NT2/D1 (cell line): ENCODE results near the gene GRID2.
"Not testable (repeated sequence)": the region's sequence is repeated elsewhere in the genome, so short reads cannot be mapped to it uniquely, and the experiment has no call there.

ENCODE experiments used
- DNase-seq: peaks from one replicate; pipeline ENCODE4 v3.0.0-alpha.2; 2011; ENCODE audit warnings: low read depth, low spot score
- H3K27me3 ChIP-seq: 2 replicates; pipeline ENCODE4 v1.6.0; 2011; ENCODE audit warnings: mild to moderate bottlenecking; ENCODE audit not compliant: insufficient read length, insufficient read depth
- H3K36me3 ChIP-seq: 2 replicates; pipeline ENCODE4 v1.6.1; 2011; ENCODE audit warnings: mild to moderate bottlenecking, low read length, mixed read lengths; ENCODE audit not compliant: insufficient read depth, insufficient read length
- H3K4me1 ChIP-seq: 2 replicates; pipeline ENCODE4 v1.5.1; 2011; ENCODE audit not compliant: insufficient read depth, insufficient read length
- H3K4me3 ChIP-seq: 2 replicates; pipeline ENCODE4 v1.5.1; 2011; ENCODE audit warnings: low read depth; ENCODE audit not compliant: insufficient read length
- H3K9ac ChIP-seq: 2 replicates; pipeline ENCODE4 v1.6.0; 2011; ENCODE audit warnings: low read depth; ENCODE audit not compliant: insufficient read length
- H3K9me3 ChIP-seq: 2 replicates; pipeline ENCODE4 v1.5.1; 2011; ENCODE audit warnings: mild to moderate bottlenecking, low read length; ENCODE audit not compliant: insufficient read depth
- SUZ12 ChIP-seq: IDR thresholded peaks from 2 replicates; pipeline ENCODE4 v1.6.1; 2011; ENCODE audit not compliant: insufficient read length, insufficient read depth; ENCODE audit errors: extremely low read depth
- YY1 ChIP-seq: IDR thresholded peaks from 2 replicates; pipeline ENCODE4 v1.6.1; 2011; ENCODE audit not compliant: insufficient read length, insufficient read depth
- ZNF274 ChIP-seq: IDR thresholded peaks from 2 replicates; pipeline ENCODE4 v1.6.1; 2011; ENCODE audit warnings: mild to moderate bottlenecking, low read depth, low read length

GRID2 gene

DNA sequence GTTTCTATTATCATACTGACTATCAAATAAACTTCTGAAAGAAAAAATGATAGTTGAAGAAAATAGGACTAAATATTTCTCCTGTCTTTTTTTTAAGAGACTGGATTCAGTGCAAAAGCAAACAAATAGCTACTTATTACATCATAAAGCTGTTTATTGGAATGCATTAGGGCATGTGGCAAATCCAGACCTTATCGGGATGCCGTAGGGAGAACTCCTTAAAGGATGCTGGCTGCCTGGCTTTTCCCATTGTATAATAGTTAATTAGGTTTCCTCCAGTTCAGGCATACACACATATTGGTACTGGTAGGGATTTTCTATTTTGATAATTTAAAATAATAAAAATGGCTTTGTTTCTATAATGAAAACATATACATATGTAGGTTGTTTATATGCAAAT is 985.5 kb downstream of the GRID2 start:
- TF ChIP-seq ZNF274 (no peak), YY1 (no peak), SUZ12 (no peak)
- H3K9me3 ChIP-seq, result no peaks in the 10 kb centered on the region
- no peak overlapping the region for H3K9ac ChIP-seq
- H3K36me3 ChIP-seq, result no peaks in the 10 kb centered on the region
- DNase-seq, result no peak
- no peaks in the 10 kb centered on the region for H3K4me1 ChIP-seq
- H3K4me3 ChIP-seq, result no peak overlapping the region
- no peaks in the 10 kb centered on the region for H3K27me3 ChIP-seq

DNA sequence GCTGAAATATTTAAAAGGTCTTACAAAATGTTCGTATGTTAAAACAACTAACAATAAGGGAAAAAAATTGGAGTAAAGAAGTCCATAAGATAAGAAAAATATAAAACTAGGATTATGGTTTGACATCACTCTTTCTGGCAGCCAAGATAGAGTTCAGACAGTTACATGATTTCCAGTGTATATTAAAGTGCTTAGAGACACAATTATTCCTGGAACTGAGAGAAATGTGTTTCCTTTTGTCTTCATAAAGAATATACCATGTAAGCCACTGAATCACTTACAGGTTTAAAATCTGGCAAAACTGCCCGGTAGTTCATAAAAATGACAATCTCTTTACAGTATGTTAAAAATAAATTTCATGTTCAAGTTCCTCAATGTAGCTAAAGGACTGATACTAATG is 986.1 kb downstream of the GRID2 start:
- no peak overlapping the region for H3K9ac ChIP-seq
- DNase-seq, result no peak
- H3K4me3 ChIP-seq, result no peak overlapping the region
- no peak for TF ChIP-seq ZNF274
- TF ChIP-seq SUZ12, result no peak
- TF ChIP-seq YY1, result no peak
- no peaks in the 10 kb centered on the region for H3K4me1 ChIP-seq
- no peaks in the 10 kb centered on the region for H3K9me3 ChIP-seq
- H3K36me3 ChIP-seq, result no peaks in the 10 kb centered on the region
- H3K27me3 ChIP-seq, result no peaks in the 10 kb centered on the region

- Histone ChIP-seq H3K4me3 (no peak overlapping the region), H3K36me3 (no peaks in the 10 kb centered on the region), H3K27me3 (no peaks in the 10 kb centered on the region), H3K4me1 (no peaks in the 10 kb centered on the region), H3K9ac (no peak overlapping the region), H3K9me3 (no peaks in the 10 kb centered on the region)
- no peak for TF ChIP-seq YY1
- TF ChIP-seq SUZ12, result no peak
- no peak for TF ChIP-seq ZNF274
- no peak for DNase-seq
Measured at GRCh38 chr4:93299118-93299517, 995.4 kb downstream of the GRID2 start.

DNA sequence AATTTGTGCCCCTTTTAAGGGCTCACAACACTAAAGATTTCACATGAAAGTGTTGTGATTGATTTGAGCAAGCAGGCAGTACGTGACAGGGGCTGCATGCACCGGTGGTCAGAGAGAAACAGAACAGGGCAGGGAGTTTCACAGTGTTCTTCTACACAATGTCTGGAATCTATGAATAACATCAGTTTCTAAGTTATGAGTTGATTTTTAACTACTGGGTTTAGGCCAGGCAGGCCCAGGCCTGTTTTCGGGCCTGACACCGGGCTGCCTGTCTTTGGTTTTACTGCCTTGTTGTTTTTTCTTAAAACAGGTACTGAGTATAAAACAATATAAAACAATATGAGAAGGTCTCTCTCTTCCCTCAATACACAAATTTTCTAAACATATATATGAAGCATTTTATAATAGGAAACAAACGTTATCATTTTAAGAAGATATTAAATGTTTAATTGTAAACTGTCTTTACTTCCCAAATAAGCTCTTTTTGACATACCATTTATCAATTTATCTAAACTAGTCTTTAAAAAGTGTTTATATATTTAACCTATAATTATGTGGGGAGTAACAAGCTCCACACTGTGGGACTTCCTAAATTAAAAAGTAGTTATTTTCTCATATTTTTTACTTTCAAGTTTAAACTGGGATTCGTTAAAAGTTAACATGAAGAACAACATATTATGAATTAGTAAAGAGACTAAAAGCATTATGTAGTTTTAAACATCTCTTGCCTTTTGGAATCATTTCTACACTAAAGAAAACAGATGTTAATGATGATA is 997.2 kb downstream of the GRID2 start:
- not testable (repeated sequence) for H3K4me1 ChIP-seq, H3K4me3 ChIP-seq, DNase-seq, H3K9me3 ChIP-seq, H3K27me3 ChIP-seq, H3K9ac ChIP-seq, H3K36me3 ChIP-seq

- TF ChIP-seq YY1, result no peak
- TF ChIP-seq SUZ12, result no peak
- no peak for TF ChIP-seq ZNF274
Measured at GRCh38 chr4:93302310-93302709, 998.5 kb downstream of the GRID2 start.

GRCh38 chr4:93303440-93303839 is 999.7 kb downstream of the GRID2 start:
- Histone ChIP-seq H3K9me3 (no peaks in the 10 kb centered on the region), H3K36me3 (no peaks in the 10 kb centered on the region), H3K27me3 (no peaks in the 10 kb centered on the region), H3K9ac (no peak overlapping the region), H3K4me3 (no peak overlapping the region), H3K4me1 (no peaks in the 10 kb centered on the region)
- no peak for DNase-seq
- TF ChIP-seq ZNF274, result no peak
- no peak for TF ChIP-seq YY1
- no peak for TF ChIP-seq SUZ12

More at GRCh38 chr4:93302310-93302709, 998.5 kb downstream of the GRID2 start:
- no peaks in the 10 kb centered on the region for H3K27me3 ChIP-seq
- H3K9ac ChIP-seq, result no peak overlapping the region
- no peak for DNase-seq
- H3K4me3 ChIP-seq, result no peak overlapping the region
- H3K4me1 ChIP-seq, result no peaks in the 10 kb centered on the region
- no peaks in the 10 kb centered on the region for H3K9me3 ChIP-seq
- H3K36me3 ChIP-seq, result no peaks in the 10 kb centered on the region

DNA sequence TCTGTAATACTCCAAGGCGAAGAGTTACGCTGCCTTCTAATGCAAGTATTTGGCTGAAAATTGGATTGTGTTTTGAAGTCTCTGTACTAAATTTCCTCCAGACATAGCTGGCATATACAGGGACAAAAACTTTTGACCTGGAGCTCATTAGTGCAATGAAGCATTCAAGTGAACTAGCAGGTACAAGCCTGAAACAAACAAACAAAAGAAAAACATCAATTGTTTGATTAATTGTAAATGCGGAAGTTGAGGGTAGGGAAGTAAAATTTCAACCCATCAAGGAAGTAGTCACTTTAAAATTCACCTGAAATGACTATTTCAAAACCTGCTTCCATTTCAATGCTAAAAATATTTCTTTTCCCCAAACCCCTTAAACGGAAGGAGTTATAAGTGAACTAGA is 1008.5 kb downstream of the GRID2 start:
- TF ChIP-seq SUZ12 (no peak), ZNF274 (no peak), YY1 (no peak)
- H3K9ac ChIP-seq, result no peak overlapping the region
- no peak for DNase-seq

More for the DNA sequence above, 1008.5 kb downstream of the GRID2 start:
- Histone ChIP-seq H3K36me3 (no peaks in the 10 kb centered on the region), H3K4me3 (no peak overlapping the region), H3K9me3 (no peaks in the 10 kb centered on the region), H3K4me1 (no peaks in the 10 kb centered on the region), H3K27me3 (no peaks in the 10 kb centered on the region)
